HepG2 (cell line): ENCODE measurements around the gene KRTAP2-3. TPM values are rescaled to one million over a fixed set of nuclear protein-coding genes. Genes with fewer than 3 reads are reported as not detected.
A peak's percentile ranks its signal among the peaks of the same experiment; 100 is the strongest.

ENCODE experiments used
- MYC ChIP-seq: sonication (generic); formaldehyde crosslinking; IDR thresholded peaks from 2 replicates; pipeline ENCODE4 v1.9.0; 2021; ENCODE audit warnings: missing genetic modification reagents, borderline replicate concordance
- NFYB ChIP-seq: sonication (generic); formaldehyde crosslinking; IDR thresholded peaks from 2 replicates; pipeline ENCODE4 v1.4.0; 2020; ENCODE audit warnings: missing genetic modification reagents
- NPAS2 ChIP-seq: sonication (generic); formaldehyde crosslinking; IDR thresholded peaks from 2 replicates; pipeline ENCODE4 v1.8.0; 2022; ENCODE audit warnings: mild to moderate bottlenecking, missing genetic modification reagents, borderline replicate concordance
- SALL1 ChIP-seq: sonication (generic); formaldehyde crosslinking; IDR thresholded peaks from 2 replicates; pipeline ENCODE4 v1.8.0; 2022; ENCODE audit warnings: mild to moderate bottlenecking, missing genetic modification reagents
- TEAD2 ChIP-seq: sonication (generic); formaldehyde crosslinking; IDR thresholded peaks from 2 replicates; pipeline ENCODE4 v1.9.0; 2021; ENCODE audit warnings: missing genetic modification reagents
- ZBTB43 ChIP-seq: sonication (generic); formaldehyde crosslinking; conservative IDR thresholded peaks from 2 replicates; pipeline ENCODE4 v1.4.0; 2020; ENCODE audit warnings: missing genetic modification reagents
- ZNF468 ChIP-seq: sonication (generic); formaldehyde crosslinking; IDR thresholded peaks from 2 replicates; pipeline ENCODE4 v1.8.0; 2022; ENCODE audit warnings: mild to moderate bottlenecking, moderate library complexity, missing genetic modification reagents
- ZNF510 ChIP-seq: sonication (generic); formaldehyde crosslinking; IDR thresholded peaks from 2 replicates; pipeline ENCODE4 v1.4.0; 2020; ENCODE audit warnings: low read depth, mild to moderate bottlenecking, missing genetic modification reagents
- ZNF687 ChIP-seq: sonication (generic); formaldehyde crosslinking; IDR thresholded peaks from 2 replicates; pipeline ENCODE4 v1.5.1; 2020; ENCODE audit warnings: mild to moderate bottlenecking, missing genetic modification reagents, moderate library complexity
- ZNF704 ChIP-seq: sonication (generic); formaldehyde crosslinking; IDR thresholded peaks from 2 replicates; pipeline ENCODE4 v1.8.1; 2023; ENCODE audit warnings: mild to moderate bottlenecking, inconsistent platforms, moderate library complexity, missing genetic modification reagents, borderline replicate concordance
- polyA plus RNA-seq, 8 experiments: library from polyadenylated mRNA; depleted of rRNA in 3 of 8; stranded (reverse) in 7 of 8; unstranded in 1 of 8; fragments of >200 nt; fragmentation: Illumina TruSeq in 4 of 8; extraction: Trizol in 4 of 8; gene quantifications; 2 replicates each; pipeline versions ENCODE4 v1.2.1 to v1.2.3, GENCODE V29; 2011 to 2016; ENCODE audit warnings: low read depth in 4 of 8, missing spikeins in 1 of 8, mixed read lengths in 1 of 8; ENCODE audit not compliant: insufficient read depth in 1 of 8
- total RNA-seq, 5 experiments: library from RNA; depleted of rRNA; stranded (reverse); fragments of >200 nt; fragmentation: Illumina TruSeq; extraction: Trizol; gene quantifications; 2 replicates each; pipeline ENCODE4 v1.2.3, GENCODE V29; 2016; ENCODE audit warnings: low read depth in 1 of 5

KRTAP2-3 gene
- total and polyA plus RNA-seq, 2 of the 13 experiments (the other 11 are each of a cell fraction or from before 2014, with no cell fraction given), result 0.25 TPM; not detected in 1

GRCh38 chr17:41016578-41017215 lies 43.2 kb downstream of the KRTAP2-3 start (continued):
- TF ChIP-seq ZNF687 (CRISPR knock-in tag), result peak; percentile 64
- TF ChIP-seq NFYB (CRISPR knock-in tag), result no peak
- no peak for TF ChIP-seq MYC (CRISPR knock-in tag)
- peak; percentile 40; the same call in 1 of the 2 replicates for TF ChIP-seq SALL1 (CRISPR knock-in tag)
- TF ChIP-seq NPAS2 (CRISPR knock-in tag), result no peak
- TF ChIP-seq ZBTB43 (CRISPR knock-in tag), result no peak
- no peak for TF ChIP-seq TEAD2 (CRISPR knock-in tag)
- TF ChIP-seq ZNF510, result no peak
- TF ChIP-seq ZNF468, result no peak
- TF ChIP-seq ZNF704, result no peak
